ENCODE data around the gene NRP2.

Gene NRP2

DNA sequence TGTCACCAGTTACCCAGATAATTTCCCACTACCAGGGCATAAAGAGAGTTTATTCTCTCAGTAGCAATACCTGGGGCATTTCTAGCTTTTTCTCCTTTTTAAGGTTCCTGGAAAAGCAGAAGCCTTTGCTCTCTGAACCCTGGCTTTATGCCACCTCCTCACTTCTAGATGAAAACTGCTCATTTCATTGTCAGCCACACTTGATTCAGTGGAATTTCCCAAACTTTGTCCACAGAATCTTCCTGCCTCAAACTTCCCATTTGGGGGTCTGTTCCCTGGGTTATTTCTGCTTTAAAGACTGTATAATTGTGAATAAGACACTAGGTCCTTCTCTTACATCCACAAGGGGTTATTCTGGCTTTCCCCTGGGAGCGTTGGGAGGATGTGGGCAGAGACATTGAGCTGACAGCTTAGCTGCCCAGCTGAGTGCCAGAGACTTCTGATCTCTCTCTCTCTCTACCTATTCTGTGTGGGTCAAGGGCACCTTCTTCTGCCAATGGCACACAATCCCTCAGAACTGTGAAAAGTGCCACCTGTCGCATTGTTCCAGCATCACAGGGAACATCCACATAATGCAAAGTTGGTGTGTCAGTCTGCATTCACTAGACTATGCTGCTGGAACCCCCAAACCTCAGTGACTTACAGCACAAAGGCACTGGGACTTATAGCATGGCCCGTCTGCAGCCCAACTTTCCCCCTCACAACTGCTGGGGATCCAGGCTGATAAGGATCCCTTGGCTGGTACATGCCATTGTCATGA is 19.9 kb upstream of the NRP2 start:
- Histone ChIP-seq H3K9ac (peak overlapping the region in 4 of 11 experiments; percentile 1 to 28 (median 14); a peak in 4 of 22 replicates), H3K36me3 (no peaks in the 10 kb centered on the region), H3K27me3 (peaks cover 0 to 31% (median 0%) of the 10 kb centered on the region in 11 experiments; a peak in 3 of 22 replicates), H3K27ac (peak overlapping the region in 6 of 11 experiments; percentile 6 to 65 (median 34); a peak in 6 of 22 replicates), H3K9me3 (replicated peaks in 1 of 11) (peaks cover 0 to 6% (median 0%) of the 10 kb centered on the region in 11 experiments; a peak in 3 of 22 replicates), H3K4me1 (peaks cover 38 to 51% (median 48%) of the 10 kb centered on the region in 10 experiments), H3K4me3 (peak overlapping the region in 2 of 10 experiments; percentile 5 to 13; a peak in 2 of 20 replicates), H4K20me1 (peaks cover 0 to 5% (median 0%) of the 10 kb centered on the region in 11 experiments; a peak in 2 of 22 replicates), H3K4me2 (peak overlapping the region; percentile 22 to 91 (median 84); a peak in 21 of 22 replicates)
- no peak for TF ChIP-seq Cebpa-rat (IDR thresholded peaks at IDR 0.05)

- Histone ChIP-seq H3K4me3 (no peak overlapping the region), H3K27me3 (peaks cover 0 to 13% (median 0%) of the 10 kb centered on the region in 11 experiments; a peak in 2 of 22 replicates), H3K9me3 (replicated peaks in 1 of 11) (peaks cover 0 to 9% (median 0%) of the 10 kb centered on the region in 11 experiments; a peak in 5 of 22 replicates), H3K4me2 (no peak overlapping the region), H4K20me1 (peaks cover 0 to 5% (median 0%) of the 10 kb centered on the region in 11 experiments; a peak in 2 of 22 replicates), H3K4me1 (peaks cover 21 to 32% (median 27%) of the 10 kb centered on the region in 10 experiments), H3K27ac (no peak overlapping the region), H3K9ac (no peak overlapping the region), H3K36me3 (no peaks in the 10 kb centered on the region)
- no peak for TF ChIP-seq Cebpa-rat (IDR thresholded peaks at IDR 0.05)
Observed at GRCh38 chr2:205665791-205666190, 16.5 kb upstream of the NRP2 start.

DNA sequence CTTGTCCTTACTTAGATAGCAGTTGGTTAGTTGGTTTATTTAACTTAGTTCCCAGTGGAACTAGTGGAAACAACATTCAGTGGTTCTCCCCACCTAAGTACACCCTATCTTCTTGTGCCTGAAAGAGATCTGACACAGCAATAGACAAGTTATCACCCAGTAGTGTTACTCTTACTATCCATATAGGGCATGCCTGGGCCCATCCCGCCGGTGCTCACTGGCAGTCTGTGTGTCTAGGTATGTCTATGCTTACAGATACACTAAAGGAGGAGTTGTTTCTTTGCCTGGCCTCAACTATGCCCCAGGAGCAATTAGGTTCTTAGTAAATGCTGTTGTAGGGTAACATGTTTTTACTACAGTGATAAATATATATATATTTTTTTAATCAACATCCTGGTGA is 12.0 kb upstream of the NRP2 start:
- Histone ChIP-seq H3K4me3 (no peak overlapping the region), H3K9me3 (replicated peaks in 1 of 11) (peaks cover 0 to 9% (median 0%) of the 10 kb centered on the region in 11 experiments; a peak in 4 of 22 replicates), H3K27ac (no peak overlapping the region), H4K20me1 (no peaks in the 10 kb centered on the region), H3K27me3 (no peaks in the 10 kb centered on the region), H3K36me3 (no peaks in the 10 kb centered on the region), H3K9ac (no peak overlapping the region), H3K4me1 (peaks cover 0 to 4% (median under 1%) of the 10 kb centered on the region in 10 experiments; a peak in 7 of 20 replicates), H3K4me2 (no peak overlapping the region)
- TF ChIP-seq Cebpa-rat (IDR thresholded peaks at IDR 0.05) = no peak

DNA sequence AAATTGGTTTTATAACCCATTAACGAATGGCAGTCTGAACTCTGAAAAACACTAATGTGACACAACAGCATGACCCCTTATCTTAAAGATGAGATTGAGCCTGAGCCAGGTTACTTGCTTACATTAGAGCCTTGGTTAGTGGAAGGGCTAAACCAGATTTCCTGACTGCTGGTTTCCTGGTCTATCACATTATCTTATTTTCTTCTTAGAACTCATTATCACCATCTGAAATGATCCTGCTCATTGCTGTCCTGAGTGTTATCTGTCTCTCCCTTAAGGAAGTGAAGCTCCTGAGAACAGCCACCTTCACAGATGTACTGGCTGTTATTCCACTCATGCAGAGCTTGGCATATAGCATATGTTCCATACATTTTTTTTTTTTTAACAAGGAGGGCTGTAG is 9.0 kb upstream of the NRP2 start:
- H3K4me1 ChIP-seq = peaks cover 0 to 10% (median 6%) of the 10 kb centered on the region in 10 experiments; a peak in 10 of 20 replicates
- no peak overlapping the region for H3K4me3 ChIP-seq
- no peaks in the 10 kb centered on the region for H3K27me3 ChIP-seq
- no peaks in the 10 kb centered on the region for H4K20me1 ChIP-seq
- H3K4me2 ChIP-seq = no peak overlapping the region
- H3K9me3 ChIP-seq (replicated peaks in 1 of 11) = peaks cover 0 to 9% (median 0%) of the 10 kb centered on the region in 11 experiments; a peak in 2 of 22 replicates
- no peak for TF ChIP-seq Cebpa-rat (IDR thresholded peaks at IDR 0.05)
- H3K9ac ChIP-seq = no peak overlapping the region
- no peak overlapping the region for H3K27ac ChIP-seq
- no peaks in the 10 kb centered on the region for H3K36me3 ChIP-seq

DNA sequence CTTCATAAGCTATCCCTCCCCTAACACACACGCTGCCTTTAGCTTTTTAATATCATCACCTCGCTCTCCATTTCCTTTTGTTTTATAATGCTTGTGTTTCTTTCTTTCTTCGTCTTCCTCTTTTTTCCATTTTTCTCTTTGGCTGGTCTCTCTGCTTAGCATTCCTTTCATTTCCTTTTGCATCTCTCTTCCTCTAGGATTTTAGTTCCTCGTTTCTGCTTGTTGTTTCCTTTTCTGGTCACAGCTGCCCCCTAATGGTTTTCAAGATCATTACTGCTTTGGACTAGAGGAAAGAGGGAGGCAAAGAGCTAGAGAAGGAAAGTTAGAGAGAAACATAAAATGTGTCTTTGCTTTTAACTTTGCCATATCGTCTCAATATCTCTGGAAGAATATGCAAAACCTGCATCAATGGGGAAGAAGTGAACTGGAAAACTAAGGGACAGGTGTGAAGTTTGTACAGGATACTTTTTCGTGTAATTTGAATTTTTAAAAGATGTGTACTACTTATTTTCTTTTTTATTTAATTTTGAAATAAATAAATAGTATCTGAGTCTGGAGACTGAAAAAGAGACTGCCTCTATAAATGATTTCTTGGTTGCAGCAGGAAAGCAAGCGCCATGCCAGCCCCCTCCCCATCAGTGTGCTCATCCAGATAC is 6.3 kb upstream of the NRP2 start:
- Histone ChIP-seq H4K20me1 (no peaks in the 10 kb centered on the region), H3K4me1 (peaks cover 7 to 21% (median 13%) of the 10 kb centered on the region in 10 experiments; a peak in 18 of 20 replicates), H3K36me3 (no peaks in the 10 kb centered on the region), H3K4me3 (no peak overlapping the region), H3K9me3 (replicated peaks in 1 of 11) (no peaks in the 10 kb centered on the region), H3K4me2 (peak overlapping the region in 5 of 11 experiments; percentile 13 to 51 (median 28); a peak in 6 of 22 replicates), H3K27me3 (no peaks in the 10 kb centered on the region), H3K9ac (no peak overlapping the region), H3K27ac (no peak overlapping the region)
- no peak for TF ChIP-seq Cebpa-rat (IDR thresholded peaks at IDR 0.05)

GRCh38 chr2:205678541-205679142 is 3.7 kb upstream of the NRP2 start:
- H3K4me2 ChIP-seq = no peak overlapping the region
- no peaks in the 10 kb centered on the region for H3K36me3 ChIP-seq
- peaks cover 13 to 42% (median 34%) of the 10 kb centered on the region in 10 experiments; a peak in 19 of 20 replicates for H3K4me1 ChIP-seq

GRCh38 chr2:205679410-205680009 is 2.8 kb upstream of the NRP2 start:
- no peak for TF ChIP-seq Cebpa-rat (IDR thresholded peaks at IDR 0.05)
- H3K27ac ChIP-seq = no peak overlapping the region
- H4K20me1 ChIP-seq = peaks cover 0 to 12% (median 7%) of the 10 kb centered on the region in 11 experiments; a peak in 9 of 22 replicates
- no peak overlapping the region for H3K4me2 ChIP-seq
- H3K9me3 ChIP-seq (replicated peaks in 1 of 11) = no peaks in the 10 kb centered on the region
- H3K27me3 ChIP-seq = peaks cover 22 to 34% (median 31%) of the 10 kb centered on the region in 11 experiments
- H3K4me3 ChIP-seq = no peak overlapping the region
- no peak overlapping the region for H3K9ac ChIP-seq
- peaks cover 17 to 50% (median 42%) of the 10 kb centered on the region in 10 experiments for H3K4me1 ChIP-seq
- H3K36me3 ChIP-seq = no peaks in the 10 kb centered on the region

More at GRCh38 chr2:205678541-205679142, 3.7 kb upstream of the NRP2 start:
- Histone ChIP-seq H3K4me3 (no peak overlapping the region), H3K27me3 (peaks cover 13 to 25% (median 22%) of the 10 kb centered on the region in 11 experiments), H3K9me3 (replicated peaks in 1 of 11) (no peaks in the 10 kb centered on the region), H3K27ac (no peak overlapping the region), H3K9ac (no peak overlapping the region), H4K20me1 (peaks cover 0 to 4% (median 0%) of the 10 kb centered on the region in 11 experiments; a peak in 3 of 22 replicates)
- TF ChIP-seq Cebpa-rat (IDR thresholded peaks at IDR 0.05) = no peak

DNA sequence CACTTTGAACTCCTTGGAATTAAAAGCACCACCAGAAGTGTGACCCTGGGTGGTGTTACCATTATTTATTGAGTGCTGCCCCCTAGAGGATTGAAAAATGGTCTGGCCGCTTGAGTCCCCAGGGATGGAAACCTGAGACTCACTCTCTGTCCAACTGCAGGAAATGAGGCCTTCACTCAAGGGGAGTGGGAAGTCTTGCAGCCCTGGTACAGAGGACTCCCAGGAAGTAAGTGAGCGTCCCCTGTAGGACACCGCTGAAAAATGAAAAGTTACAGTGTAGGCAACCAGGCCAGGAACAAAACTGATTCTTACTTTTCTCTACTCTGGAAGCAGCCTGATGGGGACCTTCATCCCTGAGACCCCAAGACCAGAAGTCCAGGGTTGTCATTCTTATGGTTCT is 2.2 kb upstream of the NRP2 start:
- Histone ChIP-seq H3K36me3 (no peaks in the 10 kb centered on the region), H3K9me3 (replicated peaks in 1 of 11) (no peaks in the 10 kb centered on the region), H3K4me3 (no peak overlapping the region), H3K27me3 (peaks cover 27 to 40% (median 36%) of the 10 kb centered on the region in 11 experiments), H3K9ac (no peak overlapping the region), H3K27ac (no peak overlapping the region), H3K4me1 (peaks cover 23 to 56% (median 48%) of the 10 kb centered on the region in 10 experiments), H4K20me1 (peaks cover 0 to 18% (median 7%) of the 10 kb centered on the region in 11 experiments; a peak in 9 of 22 replicates), H3K4me2 (peak overlapping the region in 9 of 11 experiments; percentile 0 to 100 (median 98); a peak in 15 of 22 replicates)
- TF ChIP-seq Cebpa-rat (IDR thresholded peaks at IDR 0.05) = no peak

Measured in BLaER1 treated with 17β-estradiol and CSF1 and Interleukin-3, amounts not matched to agents 10 nM and 100 nM (cell line).